ENCODE results near the gene CDK11B. TPM values are rescaled to one million over a fixed set of nuclear protein-coding genes. Genes with fewer than 3 reads are reported as not detected.
"Not testable (repeated sequence)": the region's sequence is repeated elsewhere in the genome, so short reads cannot be mapped to it uniquely, and the experiment has no call there.

The CDK11B gene
- total and polyA plus RNA-seq, 2 of the 8 experiments (the other 6 are each of a cell fraction or from before 2014, with no cell fraction given): 11.1 to 31.9 TPM

DNA sequence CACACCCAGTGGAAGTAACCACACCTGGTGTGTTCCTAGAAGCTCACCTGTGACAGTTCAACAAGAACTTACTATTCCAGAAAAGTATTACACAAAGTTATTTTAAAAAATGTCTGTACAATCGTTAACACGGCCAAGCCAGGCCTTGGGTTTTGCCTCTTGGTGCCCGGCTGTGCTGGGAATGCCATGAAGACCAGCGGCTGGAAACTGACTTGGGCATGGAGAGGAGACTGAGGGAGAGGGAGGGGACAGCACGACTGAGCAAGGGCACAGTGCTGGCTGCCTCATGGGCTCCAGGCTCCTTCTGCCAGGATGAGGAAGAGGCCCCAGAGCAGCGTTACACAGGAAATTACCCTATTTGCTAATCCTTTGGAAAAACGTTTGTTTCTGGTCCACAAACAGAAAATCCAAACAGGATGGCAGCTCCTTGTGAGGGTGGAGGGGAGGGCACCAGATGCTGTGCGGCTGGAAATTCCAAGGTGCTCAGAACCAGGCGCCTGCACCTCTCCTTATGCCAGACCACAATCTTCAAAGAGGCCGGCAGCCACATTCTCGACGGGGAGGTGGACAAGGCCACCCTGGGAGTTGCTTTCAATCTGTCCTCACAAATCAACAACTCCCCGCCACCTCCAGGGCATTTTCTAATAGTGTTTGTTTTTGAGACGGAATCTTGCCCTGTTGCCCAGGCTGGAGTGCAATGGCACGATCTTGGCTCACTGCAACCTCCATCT is 4.2 kb upstream of the CDK11B start:
- ChIA-PET POLR2A (ENCODE audit: partially characterized antibody) (interaction anchor here (0.9 kb wide), 1 partner anchor 65 kb away, joined by 3 read pairs; no protein-coding TSS in a partner anchor), CTCF (ENCODE audit: partially characterized antibody) (interaction anchor here (1.7 kb wide), 1 partner anchor 15 kb away, joined by 7 read pairs; no protein-coding TSS in a partner anchor)
- not testable (repeated sequence) for H3K18ac ChIP-seq (ENCODE audit: extremely low read depth, low read length); H3K4ac ChIP-seq (replicated peaks; ENCODE audit: insufficient read length, low read depth, low read length); H2BK20ac ChIP-seq (ENCODE audit: low read length); H3K4me3 ChIP-seq (ENCODE audit: extremely low read depth in 1 of 4, insufficient read depth in 2 of 4, low read depth in 3 of 4, low read length in 4 of 4); H2AFZ ChIP-seq (ENCODE audit: low read length); H4K91ac ChIP-seq (replicated peaks; ENCODE audit: insufficient read length, low read length); H2BK12ac ChIP-seq (ENCODE audit: low read depth, low read length); H2BK15ac ChIP-seq (ENCODE audit: low read length); H2BK120ac ChIP-seq (replicated peaks; ENCODE audit: low read depth, low read length); H4K20me1 ChIP-seq (replicated peaks in 1 of 2; ENCODE audit: control insufficient read depth in 1 of 2, insufficient read depth in 2 of 2, low read length in 2 of 2); H3K23me2 ChIP-seq (ENCODE audit: low read depth, low read length); H4K8ac ChIP-seq (ENCODE audit: extremely low read depth, insufficient read depth, low read length); H3K27ac ChIP-seq (ENCODE audit: low read depth, low read length); H3K23ac ChIP-seq (ENCODE audit: insufficient read length); H3K4me2 ChIP-seq (ENCODE audit: insufficient read depth in 1 of 2, low read depth in 2 of 2, low read length in 2 of 2); H3K9ac ChIP-seq (replicated peaks in 1 of 4; ENCODE audit: extremely low read depth in 1 of 4, low read depth in 3 of 4, low read length in 3 of 4); H3K14ac ChIP-seq (ENCODE audit: insufficient read length); H3K27me3 ChIP-seq (replicated peaks in 1 of 4; ENCODE audit: control insufficient read depth in 3 of 4, extremely low read depth in 1 of 4, insufficient read depth in 3 of 4, low read length in 3 of 4); H4K5ac ChIP-seq (ENCODE audit: insufficient read length, low read depth, low read length); H3K79me2 ChIP-seq (ENCODE audit: control insufficient read depth in 1 of 2, insufficient read depth in 2 of 2, low read length in 2 of 2); H3K4me1 ChIP-seq (replicated peaks in 1 of 4; ENCODE audit: control insufficient read depth in 3 of 4, insufficient read depth in 4 of 4, low read length in 3 of 4); H2BK5ac ChIP-seq (ENCODE audit: low read depth, low read length); H3K9me3 ChIP-seq (ENCODE audit: insufficient read depth in 2 of 2, low read depth in 1 of 2, low read length in 1 of 2); H2AK5ac ChIP-seq (ENCODE audit: low read depth, low read length); H3K79me1 ChIP-seq (ENCODE audit: low read depth, low read length); H3K56ac ChIP-seq (replicated peaks; ENCODE audit: insufficient read length, low read depth, low read length); DNase-seq (ENCODE audit: low read depth in 1 of 2, low spot score in 2 of 2); FAIRE-seq
- H3K36me3 ChIP-seq (ENCODE audit: control insufficient read depth in 2 of 4, insufficient read depth in 4 of 4, low read length in 3 of 4): peaks cover 0 to 17% (median 8%) of the 10 kb centered on the region in 4 experiments; a peak in 5 of 8 replicates
- WGBS, 2 experiments (ENCODE audit: extremely low coverage in 1 of 2, insufficient coverage in 1 of 2, insufficient read length in 1 of 2, insufficient replicate concordance in 2 of 2, low coverage in 1 of 2, low lambda C conversion rate in 2 of 2, missing lambda C conversion rate in 1 of 2): 92% methylated on average over 15 of the region's 15 CpGs; no CpG with 5 or more reads in 1 of the 2 experiments
